ENCODE results near the gene FBXW9. TPM values are rescaled to one million over a fixed set of nuclear protein-coding genes. Genes with fewer than 3 reads are reported as not detected.
"Not testable (repeated sequence)": the region's sequence is repeated elsewhere in the genome, so short reads cannot be mapped to it uniquely, and the experiment has no call there.

FBXW9 gene
- polyA plus RNA-seq, 3 donors: 12.0 to 14.3 (median 12.6) TPM

DNA sequence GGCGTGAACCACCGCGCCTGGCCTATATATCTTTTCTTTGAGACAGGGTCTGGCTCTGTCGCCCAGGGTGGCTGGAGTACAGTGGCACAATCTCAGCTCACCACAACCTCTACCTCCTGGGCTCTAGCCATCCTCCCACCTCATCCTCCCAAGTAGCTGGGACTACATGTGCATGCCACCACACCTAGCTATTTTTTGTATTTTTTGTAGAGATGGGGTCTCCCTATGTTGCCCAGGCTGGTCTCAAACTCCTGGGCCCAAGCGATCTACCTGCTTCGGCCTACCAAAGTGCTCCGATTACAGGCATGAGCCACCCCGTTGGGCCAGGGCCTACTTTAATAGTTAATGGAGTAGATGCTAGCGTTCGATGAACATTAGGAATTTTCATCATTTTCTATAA, 23.9 kb upstream of the FBXW9 start:
- DNase-seq (ENCODE audit: low read depth in 3 of 3, low spot score in 2 of 3): no peak

DNA sequence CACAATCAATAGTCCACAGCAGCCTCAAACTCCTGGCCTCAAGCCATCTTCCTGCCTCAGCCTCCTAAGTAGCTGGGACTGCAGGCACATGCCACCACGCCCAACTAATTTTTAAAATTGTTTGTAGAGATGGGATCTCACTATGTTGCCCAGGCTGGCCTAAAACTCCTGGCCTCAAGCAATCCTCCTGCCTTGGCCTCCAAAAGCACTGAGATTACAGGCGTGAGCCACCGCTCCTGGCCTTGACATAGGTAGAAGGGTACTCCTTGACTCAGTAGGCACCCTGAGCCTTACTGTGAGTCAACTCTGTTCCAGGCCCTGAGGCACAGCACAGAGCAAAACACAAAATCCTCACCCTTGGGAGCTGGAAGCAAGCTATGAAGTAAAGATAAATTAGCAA, 19.5 kb upstream of the FBXW9 start:
- DNase-seq (ENCODE audit: low read depth in 3 of 3, low spot score in 2 of 3): no peak

DNA sequence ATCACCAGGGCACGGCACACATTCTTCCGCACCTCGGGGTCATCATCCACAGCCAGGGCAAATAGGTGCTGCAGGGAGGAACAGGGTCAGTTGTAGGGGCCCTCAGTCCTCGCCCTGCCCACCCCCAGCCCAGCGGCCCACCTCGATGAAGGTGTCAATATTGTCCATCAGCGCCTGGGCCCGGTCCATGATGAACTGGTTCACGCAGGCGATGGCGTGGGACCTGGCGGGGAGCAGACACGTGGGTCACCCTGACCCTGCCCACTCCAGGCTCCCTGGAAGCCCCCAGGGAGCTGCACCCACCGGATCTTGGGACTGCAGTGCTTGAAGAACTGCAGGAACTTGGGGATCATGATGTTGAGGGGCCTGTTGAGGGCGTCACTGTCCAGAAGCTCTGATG, 18.7 kb upstream of the FBXW9 start:
- no peak for DNase-seq (ENCODE audit: low read depth in 3 of 3, low spot score in 2 of 3)

DNA sequence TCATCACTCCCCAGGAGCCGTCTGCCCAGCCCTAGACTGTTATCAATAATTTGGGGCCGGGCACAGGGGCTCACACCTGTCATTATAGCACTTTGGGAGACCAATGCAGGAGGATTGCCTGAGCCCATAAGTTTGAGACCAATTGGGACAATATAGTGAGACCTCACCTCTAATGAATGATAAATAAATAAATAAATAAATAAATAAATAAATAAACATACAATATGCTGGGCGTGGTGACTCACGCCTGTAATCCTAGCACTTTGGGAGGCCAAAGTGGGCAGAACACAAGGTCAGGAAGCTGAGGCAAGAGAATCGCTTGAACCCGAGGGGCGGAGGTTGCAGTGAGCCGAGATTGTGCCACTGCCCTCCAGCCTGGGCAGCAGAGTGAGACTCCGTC, 16.9 kb upstream of the FBXW9 start:
- DNase-seq (ENCODE audit: low read depth in 3 of 3, low spot score in 2 of 3): not testable (repeated sequence)

DNA sequence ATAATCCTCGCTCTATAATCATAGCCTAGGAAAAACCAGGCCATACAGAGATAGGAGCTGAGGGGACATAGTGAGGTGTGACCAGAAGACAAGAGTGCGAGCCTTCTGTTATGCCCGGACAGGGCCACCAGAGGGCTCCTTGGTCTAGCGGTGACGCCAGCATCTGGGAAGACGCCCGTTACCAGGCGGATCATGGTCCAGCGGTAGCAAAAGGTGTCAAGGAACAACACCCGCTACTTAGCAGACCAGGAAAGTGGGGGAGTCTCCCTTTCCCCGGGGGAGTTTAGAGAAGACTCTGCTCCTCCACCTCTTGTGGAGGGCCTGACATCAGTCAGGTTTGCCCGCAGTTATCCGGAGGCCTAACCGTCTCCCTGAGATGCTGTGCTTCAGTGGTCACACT, 15.6 kb upstream of the FBXW9 start:
- not testable (repeated sequence) for DNase-seq (ENCODE audit: low read depth in 3 of 3, low spot score in 2 of 3)

DNA sequence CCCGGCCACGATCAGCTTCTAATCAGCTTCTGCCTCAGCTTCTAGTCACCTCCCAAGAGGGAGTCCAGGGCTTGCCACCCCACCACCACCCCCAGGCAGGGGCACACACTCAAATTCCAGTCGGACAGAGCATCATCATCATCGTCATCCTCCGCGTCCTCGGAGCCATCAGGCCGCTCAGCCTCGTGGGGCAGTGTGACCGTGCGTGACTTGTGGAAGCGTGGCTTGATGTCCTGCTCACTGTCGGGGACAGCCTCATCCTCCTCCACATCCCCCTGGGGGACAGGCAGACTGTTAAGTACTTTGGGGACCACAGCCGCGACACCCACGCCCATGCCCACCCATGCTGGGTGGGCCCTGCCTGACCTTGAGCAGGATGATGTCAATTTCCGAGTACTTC, 14.8 kb upstream of the FBXW9 start:
- no peak for DNase-seq (ENCODE audit: low read depth in 3 of 3, low spot score in 2 of 3)

DNA sequence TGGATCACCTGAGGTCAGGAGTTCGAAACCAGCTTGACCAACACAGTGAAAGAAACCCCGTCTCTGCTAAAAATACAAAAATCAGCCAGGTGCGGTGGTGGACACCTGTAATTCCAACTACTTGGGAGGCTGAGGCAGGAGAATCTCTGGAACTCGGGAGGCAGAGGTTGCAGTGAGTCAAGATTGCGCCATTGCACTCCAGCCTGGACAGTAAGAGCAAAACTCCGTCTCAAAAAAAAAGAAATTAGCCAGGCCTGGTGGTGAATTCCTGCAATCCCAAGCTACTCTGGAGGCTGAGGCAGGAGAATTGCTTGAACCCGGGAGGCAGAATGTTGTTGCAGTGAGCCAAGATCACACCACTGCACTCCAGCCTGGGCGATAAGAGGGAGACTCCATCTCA, 12.2 kb upstream of the FBXW9 start:
- DNase-seq (ENCODE audit: low read depth in 3 of 3, low spot score in 2 of 3): no peak

DNA sequence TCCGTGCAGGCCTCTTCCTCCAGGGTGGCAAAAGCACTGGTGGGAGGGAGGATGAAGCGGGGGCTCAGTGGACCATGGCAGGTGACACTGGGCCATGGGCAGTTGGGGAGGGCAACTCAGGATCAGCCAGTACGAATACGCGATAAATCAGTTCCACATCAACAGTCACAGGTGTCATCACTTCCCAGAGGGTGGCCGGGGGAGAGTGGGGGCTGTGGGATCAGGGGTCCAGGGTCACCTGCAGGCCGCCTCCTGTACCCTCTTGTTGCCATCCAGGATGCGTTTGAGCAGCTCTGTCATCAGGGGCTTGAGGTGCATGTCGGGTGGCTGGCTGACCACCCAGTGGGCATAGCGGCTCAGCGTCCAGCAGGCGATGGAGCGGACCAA, 9.9 kb upstream of the FBXW9 start:
- no peak for DNase-seq (ENCODE audit: low read depth in 3 of 3, low spot score in 2 of 3)

DNA sequence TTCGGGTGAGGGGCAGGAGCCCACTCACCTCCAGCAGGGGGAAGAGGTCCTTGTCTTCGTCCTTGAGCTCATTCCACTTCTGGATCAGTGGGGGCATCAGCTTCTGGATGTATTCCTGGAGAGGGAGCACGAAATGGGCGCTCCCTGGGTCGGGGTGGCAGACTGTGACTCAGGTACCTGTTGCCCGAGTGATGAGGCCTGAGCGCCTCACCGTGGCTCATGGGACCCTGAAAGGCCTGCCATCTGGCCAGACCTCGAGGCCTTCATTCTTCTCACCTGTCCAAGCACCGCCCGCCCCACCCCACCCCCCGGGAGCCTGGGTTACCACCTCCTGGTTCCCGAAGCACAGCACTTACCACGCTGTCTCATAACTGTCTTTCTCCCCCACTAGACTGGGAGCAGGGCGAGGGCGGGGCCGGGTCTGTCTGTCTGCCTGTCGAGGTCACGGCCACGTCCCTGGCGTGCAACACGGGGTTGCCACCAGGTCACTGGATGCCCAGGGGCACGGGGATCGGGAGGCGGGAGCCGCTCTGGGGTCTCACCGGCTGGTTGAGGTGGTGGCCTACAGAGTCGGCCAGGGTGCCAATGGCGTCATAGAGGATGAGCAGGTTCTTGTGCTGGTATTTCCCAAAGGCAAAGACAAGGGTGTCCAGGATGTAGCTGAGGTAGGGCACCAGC, 9.4 kb upstream of the FBXW9 start:
- DNase-seq (ENCODE audit: low read depth in 3 of 3, low spot score in 2 of 3): no peak

DNA sequence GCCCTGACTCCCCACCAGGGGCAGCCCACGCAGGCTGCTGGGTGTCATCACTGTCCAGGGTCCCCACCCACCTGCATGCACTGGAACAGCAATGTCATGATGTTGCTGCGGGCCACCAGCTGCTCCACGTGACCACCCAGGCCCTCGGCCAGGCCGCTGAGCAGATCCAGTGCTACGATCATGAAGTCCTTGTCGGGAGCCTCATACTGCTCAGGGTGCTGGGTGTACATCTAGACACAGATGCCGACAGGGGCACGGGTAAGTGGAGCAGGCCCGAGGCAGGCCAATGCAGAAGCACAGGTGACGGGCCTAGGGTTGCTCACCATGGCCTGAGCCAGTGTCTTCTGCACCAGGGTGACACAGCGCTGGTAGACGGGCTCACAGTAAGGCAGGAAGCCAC, 8.7 kb upstream of the FBXW9 start:
- DNase-seq (ENCODE audit: low read depth in 3 of 3, low spot score in 2 of 3): no peak

DNA sequence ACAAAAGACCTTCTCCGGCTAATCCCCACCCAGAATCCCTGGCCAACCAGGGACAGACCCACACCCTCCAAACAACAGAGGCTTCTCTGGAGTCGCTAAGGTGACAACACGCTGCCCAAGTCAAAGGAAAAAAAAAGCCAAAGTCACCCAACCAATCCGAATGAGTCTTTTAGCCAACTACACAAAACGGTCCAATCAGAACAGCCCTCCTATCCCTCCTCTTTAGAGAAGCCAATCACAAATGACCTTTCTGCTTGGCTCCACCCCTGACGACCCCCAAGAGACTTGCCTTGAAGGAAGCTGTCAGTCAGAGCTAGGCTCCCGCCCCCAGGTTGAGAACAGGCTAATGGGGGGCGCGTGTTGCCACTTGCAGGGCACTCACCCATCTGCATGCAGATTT, 6.6 kb upstream of the FBXW9 start:
- no peak for DNase-seq (ENCODE audit: low read depth in 3 of 3, low spot score in 2 of 3)

DNA sequence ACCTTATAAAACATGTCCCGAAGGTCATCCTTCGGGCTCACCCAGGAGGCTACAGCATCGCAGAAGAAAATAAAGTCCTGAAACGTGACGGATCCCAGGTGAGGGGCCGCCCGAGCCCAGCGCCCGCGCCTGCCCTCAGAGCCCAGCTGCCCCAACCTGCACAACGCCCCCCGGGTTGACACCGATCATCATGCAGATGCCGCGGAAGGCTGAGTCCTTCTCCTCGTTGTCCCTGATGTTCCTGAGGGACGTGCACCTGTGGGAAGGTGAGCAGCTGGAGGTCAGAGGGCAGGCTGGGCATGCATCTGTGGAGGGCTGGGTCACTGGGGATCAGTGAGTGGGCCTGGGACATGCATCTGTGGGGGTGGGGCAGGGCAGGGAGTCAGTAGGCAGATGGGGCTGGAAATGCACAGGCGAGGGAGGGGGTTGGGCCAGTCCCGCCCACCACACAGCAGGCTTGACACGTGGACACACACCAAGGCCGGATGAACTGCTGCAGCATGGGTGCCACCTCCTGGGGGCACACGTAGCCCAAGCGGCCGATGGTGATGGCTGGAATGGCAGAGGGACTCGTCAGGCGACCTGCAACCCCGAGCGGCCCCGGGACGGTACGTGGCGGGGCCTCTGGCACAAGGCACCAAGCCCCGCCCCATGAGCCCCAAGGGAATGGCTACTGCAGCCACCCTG, 5.3 kb upstream of the FBXW9 start:
- DNase-seq (ENCODE audit: low read depth in 3 of 3, low spot score in 2 of 3): no peak

DNA sequence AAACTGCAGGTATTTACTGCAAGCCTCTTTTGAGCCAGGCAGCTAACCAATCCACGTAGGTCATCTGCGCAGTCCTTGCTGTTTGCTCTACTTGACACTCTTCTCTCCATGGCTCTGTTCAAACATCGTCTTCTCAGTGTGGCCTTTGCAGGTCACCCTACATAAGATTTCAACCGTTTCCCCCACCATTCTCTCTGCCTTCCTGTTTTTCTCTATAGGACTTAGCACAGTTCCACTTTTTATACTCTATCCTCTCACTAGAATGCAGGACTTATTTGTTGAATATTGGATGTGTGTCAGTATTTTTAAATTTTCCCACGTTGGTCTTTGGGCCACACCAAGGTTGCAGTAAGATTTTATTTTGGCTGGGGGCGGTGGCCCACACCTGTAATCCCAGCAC, 1.7 kb upstream of the FBXW9 start:
- no peak for DNase-seq (ENCODE audit: low read depth in 3 of 3, low spot score in 2 of 3)

DNA sequence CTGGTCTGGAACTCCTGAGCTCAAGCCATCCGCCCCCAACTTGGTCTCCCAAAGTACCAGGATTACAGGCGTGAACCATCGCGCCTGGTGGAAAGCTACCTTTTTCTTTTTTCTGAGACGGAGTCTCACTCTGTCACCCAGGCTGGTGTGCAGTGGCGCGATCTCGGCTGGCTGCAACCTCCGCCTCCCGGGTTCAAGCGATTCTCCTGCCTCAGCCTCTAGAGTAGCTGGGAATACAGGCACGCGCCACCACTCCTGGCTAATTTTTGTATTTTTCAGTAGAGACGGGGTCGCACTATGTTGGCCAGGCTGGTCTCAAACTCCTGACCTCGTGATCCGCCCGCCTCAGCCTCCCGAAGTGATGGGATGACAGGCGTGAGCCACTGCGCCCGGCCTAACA, 994 bp upstream of the FBXW9 start:
- not testable (repeated sequence) for DNase-seq (ENCODE audit: low read depth in 3 of 3, low spot score in 2 of 3)

DNA sequence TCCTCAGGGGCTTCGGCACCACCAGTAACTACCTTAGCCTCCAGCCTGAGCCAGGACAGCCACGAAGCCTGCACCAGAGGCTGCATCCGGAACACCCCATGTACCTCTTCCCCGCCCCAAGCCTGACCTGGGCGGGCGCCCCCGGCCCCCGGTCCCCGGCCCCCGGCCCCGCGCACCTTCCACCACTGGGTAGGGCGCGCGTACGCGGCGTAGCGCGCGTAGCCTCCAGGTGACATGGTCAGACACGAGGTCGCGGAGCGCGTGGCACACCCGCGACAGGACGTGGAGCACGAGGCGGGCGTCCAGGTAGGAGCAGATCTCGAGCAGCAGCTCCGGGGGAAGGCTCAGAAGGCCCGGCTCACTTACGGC, 450 bp downstream of the FBXW9 start:
- DNase-seq (ENCODE audit: low read depth in 3 of 3, low spot score in 2 of 3): no peak

DNA sequence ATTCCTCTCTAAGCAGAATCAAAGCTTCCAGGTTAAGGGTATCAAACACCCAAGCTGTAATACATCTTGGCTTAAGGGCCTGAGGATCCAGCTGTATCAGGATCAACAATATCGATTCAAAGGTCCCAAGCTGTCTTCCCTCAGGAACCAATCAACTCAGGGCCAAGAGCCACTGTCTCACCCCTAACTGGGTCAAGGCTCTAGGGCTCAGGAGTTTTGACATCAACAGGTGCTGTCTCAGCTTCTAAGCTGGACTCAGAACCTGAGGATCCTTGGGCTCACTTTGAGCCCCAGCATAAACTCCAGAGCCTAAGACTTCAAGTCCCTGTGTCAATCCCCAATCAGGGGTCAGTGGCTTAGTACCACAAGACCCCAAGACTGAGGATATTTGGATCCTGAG, 917 bp downstream of the FBXW9 start:
- DNase-seq (ENCODE audit: low read depth in 3 of 3, low spot score in 2 of 3): no peak

DNA sequence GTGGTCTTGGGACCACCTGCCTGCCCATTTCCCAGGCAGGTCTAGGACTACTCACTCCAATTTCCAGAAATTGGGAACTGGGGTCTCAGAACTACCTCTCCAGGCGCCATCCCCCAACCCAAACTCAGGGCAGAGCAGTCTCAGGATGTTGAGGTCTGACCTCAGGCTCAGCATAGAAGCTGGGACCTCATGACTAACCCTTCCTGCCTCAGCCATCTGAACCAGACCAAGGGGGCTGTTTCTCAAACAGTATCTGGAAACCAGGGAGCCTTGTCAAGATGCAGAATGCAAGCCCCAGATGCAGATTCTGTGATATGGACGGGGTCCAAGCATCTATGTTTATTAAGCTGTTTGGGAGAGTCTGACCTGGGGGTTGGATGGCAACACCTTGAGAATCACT, 1.3 kb downstream of the FBXW9 start:
- no peak for DNase-seq (ENCODE audit: low read depth in 3 of 3, low spot score in 2 of 3)

DNA sequence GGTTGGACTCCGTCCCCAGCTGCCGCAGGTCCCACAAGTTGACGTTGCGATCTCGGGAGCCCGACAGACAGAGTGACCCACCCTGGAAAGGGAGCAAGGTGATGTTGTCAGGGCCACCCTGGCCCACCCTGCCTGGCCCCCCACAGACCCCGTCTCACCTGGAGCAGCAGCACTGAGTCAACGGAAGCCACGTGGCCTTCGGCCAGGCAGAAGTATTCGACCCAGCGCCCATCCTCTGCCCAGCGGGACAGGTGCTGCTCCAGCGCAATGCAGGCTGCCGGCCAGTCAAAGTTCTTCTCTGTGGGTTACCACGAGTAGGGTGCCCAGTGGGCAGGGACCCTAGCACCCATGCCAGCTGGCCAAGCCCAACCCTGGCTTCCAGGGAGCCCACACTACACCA, 1.8 kb downstream of the FBXW9 start:
- no peak for DNase-seq (ENCODE audit: low read depth in 3 of 3, low spot score in 2 of 3)

DNA sequence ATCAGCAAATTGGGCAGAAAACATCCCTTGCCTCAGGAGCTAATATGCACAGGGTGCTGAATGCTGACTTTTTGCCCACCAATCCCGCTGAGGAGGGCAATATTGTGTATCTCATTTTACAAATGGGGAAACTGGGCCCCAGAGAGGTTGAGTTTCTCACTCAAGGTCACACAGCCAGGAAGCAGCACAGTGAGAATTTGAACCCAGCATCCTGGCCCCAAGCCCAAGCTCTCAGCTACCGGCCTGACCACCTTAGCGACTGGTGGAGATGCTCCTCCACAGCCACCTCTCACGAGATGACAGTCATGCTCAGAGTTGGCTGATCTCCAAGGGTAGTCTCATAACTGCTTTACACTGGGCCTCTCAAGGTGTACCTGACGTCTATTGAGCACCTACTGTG, 3.5 kb downstream of the FBXW9 start:
- DNase-seq (ENCODE audit: low read depth in 3 of 3, low spot score in 2 of 3): no peak

DNA sequence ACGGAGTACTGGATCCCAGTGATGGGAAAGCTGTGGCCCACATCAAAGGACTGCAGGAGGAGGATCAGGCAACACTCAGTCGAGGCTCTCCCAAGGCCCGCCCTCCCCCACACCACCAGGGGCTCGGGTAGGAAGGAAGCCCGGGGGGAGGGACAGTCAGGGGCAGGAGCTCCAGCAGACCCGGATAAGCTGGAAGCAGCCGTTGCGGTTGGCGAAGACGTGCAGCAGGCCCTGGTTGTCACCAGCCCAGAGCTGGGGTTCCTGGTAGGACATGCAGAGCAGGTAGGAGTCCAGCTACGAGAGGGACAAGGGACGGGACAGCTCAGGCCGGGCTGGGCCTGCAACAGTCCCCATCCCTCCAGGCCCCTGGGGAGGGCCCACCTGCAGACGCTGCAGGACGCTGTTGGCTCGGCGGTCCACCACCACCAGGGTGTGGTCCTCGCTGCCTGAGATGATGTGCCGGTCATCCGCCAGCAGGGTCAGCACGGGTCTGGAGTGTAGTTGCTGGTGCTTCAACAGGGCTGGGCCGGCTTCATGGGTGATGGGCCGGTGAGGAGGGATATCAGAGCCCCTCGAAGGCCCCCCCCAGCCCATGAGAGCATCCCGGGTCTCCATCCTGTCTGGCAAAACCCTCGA, 6.7 kb downstream of the FBXW9 start:
- no peak for DNase-seq (ENCODE audit: low read depth in 3 of 3, low spot score in 2 of 3)

DNA sequence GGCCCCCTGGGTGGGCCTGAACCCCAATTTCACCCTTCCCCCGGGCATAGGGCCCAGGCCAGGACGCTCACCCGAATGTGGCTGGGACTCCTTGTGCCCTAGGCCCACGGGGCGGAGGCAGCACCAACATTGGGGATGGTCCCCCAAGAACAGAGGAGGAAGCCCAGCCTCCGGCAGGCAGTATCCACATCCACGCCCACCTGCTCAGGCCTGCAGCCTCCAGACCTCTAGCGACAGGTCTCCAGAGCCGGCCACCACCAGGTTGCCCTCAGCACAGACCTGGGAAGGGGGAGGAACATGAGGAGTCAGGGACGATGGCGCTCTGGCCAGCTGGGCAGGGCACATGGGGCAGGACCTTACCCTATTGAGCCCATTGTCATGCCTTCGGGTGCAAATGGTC, 7.4 kb downstream of the FBXW9 start:
- no peak for DNase-seq (ENCODE audit: low read depth in 3 of 3, low spot score in 2 of 3)

DNA sequence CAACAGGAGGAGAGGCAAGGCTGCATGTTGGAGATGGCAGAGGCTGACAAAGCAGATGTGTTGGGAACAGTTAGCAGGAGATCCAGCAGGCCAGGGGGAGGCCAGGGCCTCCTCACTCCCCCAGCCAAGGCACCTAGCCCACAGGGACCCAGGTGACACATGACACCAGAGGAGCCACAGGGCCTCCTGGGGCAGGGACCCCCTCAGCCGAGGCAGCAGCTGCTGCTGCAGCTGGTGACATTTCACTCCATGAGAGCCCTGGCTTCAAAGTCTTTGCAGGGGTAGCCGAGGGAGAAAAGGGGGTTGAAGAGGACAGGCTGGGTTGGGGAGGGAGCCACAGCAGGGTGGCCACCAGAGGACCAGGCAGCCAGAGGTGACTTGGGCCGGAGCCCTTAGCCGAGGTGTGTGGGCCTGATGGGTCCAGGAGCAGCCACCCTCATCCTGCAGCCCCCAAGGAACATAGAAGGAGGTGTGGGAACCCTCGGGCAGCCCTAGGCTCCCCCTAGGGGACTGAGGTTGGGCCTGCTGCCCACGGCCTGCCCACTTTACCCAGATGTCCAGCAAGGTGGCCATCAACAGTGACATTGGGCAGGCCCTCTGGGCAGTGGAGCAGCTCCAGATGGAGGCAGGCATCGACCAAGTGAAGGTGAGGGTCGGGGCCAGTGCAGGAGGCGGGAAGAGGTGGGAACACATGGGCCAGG, 8.8 kb downstream of the FBXW9 start, which contains the start of gene GNG14:
Gene GNG14 (plus strand): TSS at position 503 of the 701 bp plus-strand sequence. CDS start 51 bp downstream, at position 554.
- no peak for DNase-seq (ENCODE audit: low read depth in 3 of 3, low spot score in 2 of 3)

All from right renal cortex interstitium (tissue), 3 donors.